Activated B cell treated with CpG ODN at 0.5 μM for 24 hours (primary cell): ENCODE measurements around the gene CMIP. TPM values are rescaled to one million over a fixed set of nuclear protein-coding genes. Genes with fewer than 3 reads are reported as not detected.

Source experiments
- ATAC-seq: fragments of 200-7000 bp; cut with Tn5 transposase; one replicate; pipeline ENCODE4 v1.10.0; 2021; ENCODE audit warnings: low read depth, mild to moderate bottlenecking, moderate library complexity
- CTCF ChIA-PET: fragments of 350-600 bp; sonication (Branson Sonifier 250); formaldehyde crosslinking; loops from one replicate; lab custom pipeline; 2021; ENCODE audit warnings: antibody characterized with exemption; lab: Charles Lee
- POLR2A ChIA-PET: fragments of 350-600 bp; sonication (Branson Sonifier 250); formaldehyde crosslinking; loops from one replicate; lab custom pipeline; 2021; ENCODE audit warnings: antibody characterized with exemption; lab: Charles Lee
- DNase-seq: peaks from one replicate; pipeline ENCODE4 v3.0.0; 2022
- H3K27ac Mint-ChIP-seq: one replicate; pipeline ENCODE4 v1.8.0; 2020; ENCODE audit warnings: mixed read lengths
- H3K27me3 Mint-ChIP-seq: one replicate; pipeline ENCODE4 v1.8.0; 2021; ENCODE audit warnings: mixed read lengths
- H3K36me3 Mint-ChIP-seq: one replicate; pipeline ENCODE4 v1.8.0; 2021; ENCODE audit warnings: low read depth, mixed read lengths
- H3K4me1 Mint-ChIP-seq: one replicate; pipeline ENCODE4 v1.8.0; 2021; ENCODE audit warnings: mixed read lengths
- H3K4me3 Mint-ChIP-seq: one replicate; pipeline ENCODE4 v1.8.0; 2020; ENCODE audit warnings: mild to moderate bottlenecking, mixed read lengths
- H3K9me3 Mint-ChIP-seq: one replicate; pipeline ENCODE4 v1.8.0; 2020; ENCODE audit warnings: mixed read lengths
- intact Hi-C: fragments of 100-400 bp; cut with micrococcal nuclease; formaldehyde crosslinking; loops from one replicate; pipeline ENCODE4 v1.15.1; 2024
- total RNA-seq: library from RNA; stranded (reverse); gene quantifications from 2 replicates; pipeline ENCODE4 v1.2.3, GENCODE V29; 2022
- TF ChIP-seq, protein P1 (sequence below): fragments of 200-600 bp; IDR thresholded peaks from one replicate; pipeline ENCODE4 v1.8.0; 2022; ENCODE audit warnings: antibody characterized with exemption, mild to moderate bottlenecking

The CMIP gene
- total RNA-seq, 1 donor from 2014 or later = 76.3 TPM

DNA sequence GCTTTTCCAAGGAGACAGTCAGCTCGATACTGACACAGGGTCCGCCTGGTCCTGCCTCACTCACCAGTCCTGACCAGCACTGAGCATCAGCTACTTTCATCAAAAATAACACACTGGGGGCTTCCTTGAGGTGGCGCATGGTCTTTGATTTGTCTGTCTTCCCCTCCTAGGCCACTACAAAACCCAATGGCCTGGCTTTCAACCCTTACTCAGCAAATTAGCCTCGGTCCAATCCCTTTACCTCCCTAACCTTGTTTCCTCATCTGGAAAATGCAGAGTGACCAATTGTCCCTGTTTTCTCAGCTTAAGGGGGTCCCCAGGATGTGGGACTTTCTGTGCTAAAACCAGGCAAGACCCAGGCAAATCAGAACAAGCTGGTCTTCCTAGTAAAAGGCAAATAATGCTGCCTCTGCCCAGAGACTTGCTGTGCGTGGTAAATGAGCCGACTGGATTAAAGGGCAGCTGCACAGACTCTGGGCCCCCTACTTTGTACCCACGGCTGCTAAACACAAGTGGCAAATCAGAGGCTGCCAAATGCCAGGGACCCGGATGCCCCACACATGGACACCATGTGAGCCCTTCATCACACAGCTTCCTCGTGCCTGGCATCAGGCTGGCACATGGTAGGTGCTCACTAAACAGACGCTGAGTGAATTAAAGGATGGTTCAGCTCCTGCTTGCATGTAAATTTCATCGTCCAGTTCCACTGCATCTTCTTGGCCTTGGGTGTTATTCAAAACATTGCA lies 31.2 kb upstream of the CMIP start:
- H3K27me3 Mint-ChIP-seq = peaks cover 10% of the 10 kb centered on the region
- DNase-seq (no peak), ATAC-seq (no peak)
- ChIA-PET CTCF (interaction anchor here (1.9 kb wide), 1 partner anchor 9 kb away, joined by 7 read pairs; no protein-coding TSS in a partner anchor), POLR2A (interaction anchor here (1.3 kb wide), 1 partner anchor 111 kb away, joined by 3 read pairs; no protein-coding TSS in a partner anchor)
- peaks cover 4% of the 10 kb centered on the region for H3K4me1 Mint-ChIP-seq
- H3K9me3 Mint-ChIP-seq = no peaks in the 10 kb centered on the region
- H3K36me3 Mint-ChIP-seq = no peaks in the 10 kb centered on the region
- no peak overlapping the region for H3K27ac Mint-ChIP-seq
- H3K4me3 Mint-ChIP-seq = no peak overlapping the region
- intact Hi-C loops = no loop called here
- TF ChIP-seq, protein P1, sequence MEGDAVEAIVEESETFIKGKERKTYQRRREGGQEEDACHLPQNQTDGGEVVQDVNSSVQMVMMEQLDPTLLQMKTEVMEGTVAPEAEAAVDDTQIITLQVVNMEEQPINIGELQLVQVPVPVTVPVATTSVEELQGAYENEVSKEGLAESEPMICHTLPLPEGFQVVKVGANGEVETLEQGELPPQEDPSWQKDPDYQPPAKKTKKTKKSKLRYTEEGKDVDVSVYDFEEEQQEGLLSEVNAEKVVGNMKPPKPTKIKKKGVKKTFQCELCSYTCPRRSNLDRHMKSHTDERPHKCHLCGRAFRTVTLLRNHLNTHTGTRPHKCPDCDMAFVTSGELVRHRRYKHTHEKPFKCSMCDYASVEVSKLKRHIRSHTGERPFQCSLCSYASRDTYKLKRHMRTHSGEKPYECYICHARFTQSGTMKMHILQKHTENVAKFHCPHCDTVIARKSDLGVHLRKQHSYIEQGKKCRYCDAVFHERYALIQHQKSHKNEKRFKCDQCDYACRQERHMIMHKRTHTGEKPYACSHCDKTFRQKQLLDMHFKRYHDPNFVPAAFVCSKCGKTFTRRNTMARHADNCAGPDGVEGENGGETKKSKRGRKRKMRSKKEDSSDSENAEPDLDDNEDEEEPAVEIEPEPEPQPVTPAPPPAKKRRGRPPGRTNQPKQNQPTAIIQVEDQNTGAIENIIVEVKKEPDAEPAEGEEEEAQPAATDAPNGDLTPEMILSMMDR = no peak

DNA sequence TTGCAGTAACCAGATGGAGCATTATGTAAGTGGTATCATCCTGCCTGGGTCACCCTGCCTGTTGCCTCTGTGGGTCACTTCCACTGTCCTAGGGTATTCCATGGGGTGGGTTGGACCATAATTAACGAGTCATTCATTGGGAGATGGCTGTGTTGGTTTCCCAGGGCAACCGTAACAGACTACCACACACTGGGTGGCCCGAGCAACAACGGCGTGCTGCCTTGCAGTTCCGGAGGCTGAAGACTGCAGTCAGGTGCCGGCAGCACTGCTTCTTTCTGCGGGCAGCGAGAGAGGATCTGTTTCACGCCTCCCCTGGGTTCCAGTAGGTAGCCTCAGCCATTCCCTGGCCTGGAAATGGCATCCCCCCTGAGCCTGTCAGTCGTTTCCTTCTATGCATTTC lies 28.9 kb upstream of the CMIP start:
- Mint-ChIP-seq H3K4me3 (no peak overlapping the region), H3K27ac (no peak overlapping the region), H3K36me3 (no peaks in the 10 kb centered on the region), H3K4me1 (peaks cover 6% of the 10 kb centered on the region), H3K27me3 (peaks cover 2% of the 10 kb centered on the region), H3K9me3 (no peaks in the 10 kb centered on the region)
- ATAC-seq (no peak), DNase-seq (no peak)
- ChIA-PET POLR2A (no interaction called here), CTCF (no interaction called here)
- TF ChIP-seq, protein P1 = no peak
- intact Hi-C loops = no loop called here

DNA sequence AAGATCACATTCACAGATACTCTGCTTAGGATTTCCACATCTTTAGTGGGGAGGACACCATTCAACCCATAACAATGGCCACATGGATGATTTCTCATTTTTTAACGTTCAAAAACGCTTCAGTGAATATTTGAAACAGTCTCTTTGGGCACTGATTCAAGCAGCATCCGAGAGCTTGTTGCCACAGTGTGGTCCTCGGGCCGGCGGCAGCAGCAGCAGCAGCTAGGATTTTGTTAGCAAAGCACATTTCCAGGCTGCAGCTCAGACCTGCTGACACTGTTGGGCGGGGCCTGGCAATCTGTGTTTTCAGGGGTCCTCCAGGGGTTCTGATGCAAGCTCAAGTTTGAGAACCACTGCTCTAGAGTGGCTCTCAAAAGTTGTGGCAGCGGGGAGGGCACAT lies 27.9 kb upstream of the CMIP start:
- intact Hi-C loops = no loop called here
- DNase-seq = no peak
- POLR2A ChIA-PET = interaction anchor here (0.7 kb wide), 1 partner anchor 652 kb away, joined by 5 read pairs; no protein-coding TSS in a partner anchor
- ATAC-seq = no peak
- Mint-ChIP-seq H3K9me3 (no peaks in the 10 kb centered on the region), H3K4me1 (peaks cover 16% of the 10 kb centered on the region), H3K4me3 (no peak overlapping the region), H3K27ac (no peak overlapping the region), H3K36me3 (no peaks in the 10 kb centered on the region), H3K27me3 (no peaks in the 10 kb centered on the region)
- TF ChIP-seq, protein P1 = no peak
- CTCF ChIA-PET = interaction anchor here (0.8 kb wide), 1 partner anchor 280 kb away, joined by 3 read pairs; no protein-coding TSS in a partner anchor

DNA sequence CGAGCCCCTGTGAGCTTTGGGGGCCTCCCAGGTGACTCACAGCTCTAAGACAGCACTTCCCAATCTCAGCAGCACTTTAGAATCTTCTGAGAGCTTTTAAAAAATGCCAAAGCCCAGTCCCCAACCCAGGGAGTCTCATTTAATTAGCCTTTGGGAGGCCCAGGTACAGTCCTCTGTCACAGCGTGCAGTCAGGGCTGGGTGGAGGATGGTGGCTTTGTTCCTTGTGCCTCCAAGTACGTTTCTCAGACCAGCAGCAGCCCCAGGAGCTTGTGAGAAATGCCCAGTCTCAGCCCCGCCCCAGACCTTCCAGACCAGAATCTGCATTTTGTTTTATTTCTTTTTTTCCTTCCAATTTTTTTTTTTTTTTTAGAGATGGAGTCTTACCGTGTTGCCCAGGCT lies 27.4 kb upstream of the CMIP start:
- Mint-ChIP-seq H3K36me3 (no peaks in the 10 kb centered on the region), H3K9me3 (no peaks in the 10 kb centered on the region), H3K27ac (peak overlapping the region; percentile 56), H3K4me3 (no peak overlapping the region), H3K27me3 (no peaks in the 10 kb centered on the region), H3K4me1 (peaks cover 16% of the 10 kb centered on the region)
- ATAC-seq (no peak), DNase-seq (no peak)
- intact Hi-C loops = no loop called here
- ChIA-PET POLR2A (interaction anchor here (0.7 kb wide), 2 partner anchors 26 to 532 kb away, joined by 3 to 4 read pairs; no protein-coding TSS in a partner anchor), CTCF (interaction anchor here (0.8 kb wide), 1 partner anchor 280 kb away, joined by 3 read pairs; no protein-coding TSS in a partner anchor)
- TF ChIP-seq, protein P1 = no peak

DNA sequence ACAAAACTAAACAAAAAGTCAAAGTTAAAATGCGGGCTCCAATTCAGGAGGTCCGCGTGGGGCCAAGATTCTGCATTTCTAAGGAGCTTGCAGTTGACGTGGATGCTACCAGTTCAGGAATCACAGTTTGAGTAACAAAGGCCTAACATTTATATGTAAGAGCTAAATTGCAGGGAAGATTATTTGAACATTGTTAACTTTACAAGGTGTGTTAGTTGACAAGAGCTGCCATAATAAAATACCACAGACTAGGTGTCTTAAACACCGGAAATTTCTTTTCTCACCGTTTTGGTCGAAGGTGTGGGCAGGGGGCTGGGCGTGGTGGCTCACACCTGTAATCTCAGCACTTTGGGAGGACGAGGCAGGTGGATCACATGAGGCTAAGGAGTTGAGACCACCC lies 24.8 kb upstream of the CMIP start:
- ChIA-PET POLR2A (no interaction called here), CTCF (no interaction called here)
- no peak for ATAC-seq
- H3K4me1 Mint-ChIP-seq = peaks cover 21% of the 10 kb centered on the region
- H3K27ac Mint-ChIP-seq = no peak overlapping the region
- DNase-seq = no peak
- no peaks in the 10 kb centered on the region for H3K9me3 Mint-ChIP-seq
- TF ChIP-seq, protein P1 = no peak
- no peaks in the 10 kb centered on the region for H3K27me3 Mint-ChIP-seq
- intact Hi-C loops = no loop called here
- H3K36me3 Mint-ChIP-seq = no peaks in the 10 kb centered on the region
- no peak overlapping the region for H3K4me3 Mint-ChIP-seq
